AG04449 (cell line): Measurements from ENCODE around the gene TSBP1.
"Not testable (repeated sequence)": the region's sequence is repeated elsewhere in the genome, so short reads cannot be mapped to it uniquely, and the experiment has no call there.

ENCODE experiments used
- CTCF ChIA-PET: fragments of 350-600 bp; formaldehyde crosslinking; extraction: SDS; loops from one replicate; lab custom pipeline; 2021; ENCODE audit warnings: antibody characterized with exemption; lab: Yijun Ruan, JAX
- POLR2A ChIA-PET: fragments of 400-600, 350-600 bp; formaldehyde crosslinking; extraction: SDS; loops from one replicate; lab custom pipeline; 2020; ENCODE audit warnings: antibody characterized with exemption, inconsistent platforms; lab: Yijun Ruan, JAX
- DNase-seq: peaks from one replicate; pipeline ENCODE4 v3.0.0-alpha.2; 2010; ENCODE audit warnings: low read depth, low spot score
- H3K4me3 ChIP-seq: 2 replicates; pipeline ENCODE4 v1.5.1; 2011; ENCODE audit warnings: low read depth, mild to moderate bottlenecking, control low read depth, low read length
- TF ChIP-seq, protein P1 (sequence below): IDR thresholded peaks from one replicate; pipeline ENCODE4 v1.5.1; 2011; ENCODE audit warnings: mild to moderate bottlenecking, moderate library complexity, low read length, control low read depth, inconsistent platforms; ENCODE audit not compliant: insufficient read depth; ENCODE audit errors: missing control alignments

The TSBP1 gene

DNA sequence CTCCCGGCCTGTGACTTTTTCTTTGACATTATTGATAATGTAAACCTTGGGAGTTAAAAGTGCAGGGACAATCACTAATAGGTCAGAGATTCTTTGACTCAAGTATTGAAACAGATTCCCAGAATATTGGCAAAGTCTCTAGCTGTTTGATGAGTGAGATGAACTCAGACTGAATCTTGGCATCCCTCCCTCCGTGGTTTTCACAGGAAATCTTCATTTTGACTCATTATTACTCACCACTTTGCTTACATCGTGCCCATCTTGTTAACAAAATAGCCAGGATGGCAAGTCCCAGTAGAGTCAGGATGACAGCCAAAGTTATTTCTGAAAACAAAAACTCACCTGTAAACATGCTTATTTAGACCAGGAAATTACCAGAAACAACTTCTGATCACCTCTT, 2.0 kb downstream of the TSBP1 start:
- no peak overlapping the region for H3K4me3 ChIP-seq
- ChIA-PET CTCF (interaction anchor here (1.5 kb wide), 1 partner anchor 24 kb away, joined by 3 read pairs; no protein-coding TSS in a partner anchor), POLR2A (no interaction called here)
- TF ChIP-seq, protein P1, sequence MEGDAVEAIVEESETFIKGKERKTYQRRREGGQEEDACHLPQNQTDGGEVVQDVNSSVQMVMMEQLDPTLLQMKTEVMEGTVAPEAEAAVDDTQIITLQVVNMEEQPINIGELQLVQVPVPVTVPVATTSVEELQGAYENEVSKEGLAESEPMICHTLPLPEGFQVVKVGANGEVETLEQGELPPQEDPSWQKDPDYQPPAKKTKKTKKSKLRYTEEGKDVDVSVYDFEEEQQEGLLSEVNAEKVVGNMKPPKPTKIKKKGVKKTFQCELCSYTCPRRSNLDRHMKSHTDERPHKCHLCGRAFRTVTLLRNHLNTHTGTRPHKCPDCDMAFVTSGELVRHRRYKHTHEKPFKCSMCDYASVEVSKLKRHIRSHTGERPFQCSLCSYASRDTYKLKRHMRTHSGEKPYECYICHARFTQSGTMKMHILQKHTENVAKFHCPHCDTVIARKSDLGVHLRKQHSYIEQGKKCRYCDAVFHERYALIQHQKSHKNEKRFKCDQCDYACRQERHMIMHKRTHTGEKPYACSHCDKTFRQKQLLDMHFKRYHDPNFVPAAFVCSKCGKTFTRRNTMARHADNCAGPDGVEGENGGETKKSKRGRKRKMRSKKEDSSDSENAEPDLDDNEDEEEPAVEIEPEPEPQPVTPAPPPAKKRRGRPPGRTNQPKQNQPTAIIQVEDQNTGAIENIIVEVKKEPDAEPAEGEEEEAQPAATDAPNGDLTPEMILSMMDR = no peak
- DNase-seq = peak; percentile 50

DNA sequence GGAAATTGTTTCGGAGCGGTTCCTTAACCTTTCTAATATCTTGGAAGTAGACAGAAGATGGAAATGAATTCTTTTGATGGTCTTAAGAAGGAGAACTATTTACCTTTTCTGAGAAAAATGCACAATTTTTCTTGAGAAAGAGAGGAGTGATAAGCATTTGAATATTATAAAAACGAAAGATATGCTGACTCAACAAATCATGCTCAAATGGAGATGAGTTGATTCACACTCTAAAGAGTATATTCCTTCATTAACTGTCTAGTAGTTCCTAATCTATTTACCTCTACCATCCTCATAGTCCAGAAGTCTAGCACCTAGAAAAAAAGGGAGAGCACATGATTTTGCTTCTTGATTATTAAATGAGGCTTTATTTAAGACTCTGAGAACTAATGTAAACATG, 4.1 kb downstream of the TSBP1 start:
- TF ChIP-seq, protein P1 = no peak
- H3K4me3 ChIP-seq = no peak overlapping the region
- ChIA-PET POLR2A (no interaction called here), CTCF (no interaction called here)
- DNase-seq = no peak

DNA sequence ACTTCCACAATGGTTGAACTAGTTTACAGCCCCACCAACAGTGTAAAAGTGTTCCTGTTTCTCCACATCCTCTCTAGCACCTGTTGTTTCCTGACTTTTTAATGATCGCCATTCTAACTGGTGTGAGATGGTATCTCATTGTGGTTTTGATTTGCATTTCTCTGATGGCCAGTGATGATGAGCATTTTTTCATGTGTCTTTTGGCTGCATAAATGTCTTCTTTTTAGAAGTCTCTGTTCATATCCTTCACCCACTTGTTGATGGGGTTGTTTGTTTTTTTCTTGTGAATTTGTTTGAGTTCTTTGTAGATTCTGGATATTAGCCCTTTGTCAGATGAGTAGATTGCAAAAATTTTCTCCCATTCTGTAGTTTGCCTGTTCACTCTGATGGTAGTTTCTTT, 12.5 kb downstream of the TSBP1 start:
- POLR2A ChIA-PET, DNase-seq, H3K4me3 ChIP-seq, CTCF ChIA-PET: not testable (repeated sequence)

DNA sequence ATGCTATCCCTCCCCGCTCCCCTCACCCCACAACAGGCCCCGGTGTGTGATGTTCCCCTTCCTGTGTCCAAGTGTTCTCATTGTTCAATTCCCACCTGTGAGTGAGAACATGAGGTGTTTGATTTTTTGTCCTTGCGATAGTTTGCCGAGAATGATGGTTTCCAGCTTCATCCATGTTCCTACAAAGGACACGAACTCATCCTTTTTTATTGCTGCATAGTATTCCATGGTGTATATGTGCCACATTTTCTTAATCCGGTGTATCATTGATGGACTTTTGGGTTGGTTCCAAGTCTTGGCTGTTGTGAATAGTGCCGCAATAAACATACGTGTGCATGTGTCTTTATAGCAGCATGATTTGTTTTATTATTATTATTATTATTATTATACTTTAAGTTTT, 13.2 kb downstream of the TSBP1 start:
- CTCF ChIA-PET, H3K4me3 ChIP-seq, POLR2A ChIA-PET, DNase-seq: not testable (repeated sequence)

DNA sequence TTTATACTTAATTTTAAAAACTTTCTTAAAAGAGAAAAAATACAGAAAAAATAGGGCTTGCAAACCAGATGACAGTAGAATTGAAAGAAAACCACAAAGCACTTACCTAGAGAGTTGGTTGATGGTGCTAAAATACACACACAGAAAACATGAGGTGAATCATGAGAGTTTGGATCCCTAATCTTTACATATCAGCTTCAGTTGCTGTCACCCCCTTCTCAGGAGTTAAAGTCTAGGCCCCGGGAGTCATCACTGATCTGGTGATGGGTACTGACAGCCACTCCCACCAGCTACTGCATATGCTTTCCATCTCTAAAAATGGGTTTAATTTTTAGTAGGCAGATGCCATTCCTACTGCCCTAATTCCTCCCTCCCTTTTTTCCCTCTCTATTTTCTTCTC, 16.7 kb downstream of the TSBP1 start:
- no peak for DNase-seq
- ChIA-PET CTCF (no interaction called here), POLR2A (no interaction called here)
- H3K4me3 ChIP-seq = no peak overlapping the region
- TF ChIP-seq, protein P1 = no peak

DNA sequence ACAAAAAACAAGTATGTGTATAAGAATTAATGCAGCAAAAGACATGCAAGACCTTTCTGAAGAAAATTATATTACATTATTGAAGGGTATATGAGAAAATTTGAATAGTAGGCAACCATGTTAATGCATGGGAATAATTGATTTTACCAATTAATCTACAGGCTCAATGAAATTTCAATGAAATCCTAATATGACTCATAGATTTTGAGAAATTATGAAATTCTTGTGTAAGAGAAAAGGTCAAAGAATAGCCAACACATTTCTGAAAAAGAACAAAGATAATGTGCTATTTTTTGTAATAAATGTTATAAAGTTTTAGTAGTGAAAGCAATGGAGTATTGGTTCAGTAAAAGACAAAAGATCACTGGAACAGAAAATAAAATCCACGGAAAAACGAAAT, 18.4 kb downstream of the TSBP1 start:
- DNase-seq = no peak
- no peak overlapping the region for H3K4me3 ChIP-seq
- POLR2A ChIA-PET = no interaction called here
- CTCF ChIA-PET = no interaction called here
- TF ChIP-seq, protein P1 = no peak

DNA sequence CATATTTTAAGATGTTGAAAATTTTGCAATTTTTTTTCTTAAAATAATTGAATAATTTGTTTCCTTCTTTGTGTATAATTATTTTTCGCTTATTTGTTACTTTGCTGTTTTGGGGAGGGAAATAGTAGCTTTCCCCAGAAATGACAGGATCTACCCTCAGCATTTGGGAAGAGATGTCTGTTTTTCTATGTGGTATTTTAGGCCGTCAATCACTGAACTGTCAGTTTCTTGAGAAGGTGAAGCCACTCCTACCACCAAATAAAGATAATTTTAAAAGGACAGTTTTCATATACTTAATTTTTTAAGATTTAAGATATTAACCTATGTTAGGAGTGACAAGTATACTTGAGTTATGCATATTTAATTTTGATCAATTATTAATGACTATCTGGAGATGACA, 31.5 kb downstream of the TSBP1 start:
- TF ChIP-seq, protein P1 = no peak

More for the DNA sequence above, 31.5 kb downstream of the TSBP1 start:
- H3K4me3 ChIP-seq = no peak overlapping the region
- CTCF ChIA-PET = no interaction called here
- DNase-seq = no peak
- POLR2A ChIA-PET = no interaction called here
